Measurements from ENCODE around the gene STK32B.

- TF ChIP-seq CTCF (IDR thresholded peaks at IDR 0.05) = no peak
- TF ChIP-seq POLR2A (IDR thresholded peaks at IDR 0.05) = no peak
Measured at GRCh38 chr4:5067908-5068307, 16.6 kb downstream of the STK32B start.

All from heart left ventricle (tissue), 13 donors.